Body of pancreas (tissue), 4 donors: ENCODE results near the gene ST14. TPM values are rescaled to one million over a fixed set of nuclear protein-coding genes. Genes with fewer than 3 reads are reported as not detected.
"Not testable (repeated sequence)": the region's sequence is repeated elsewhere in the genome, so short reads cannot be mapped to it uniquely, and the experiment has no call there.

ENCODE experiments used
- ATAC-seq: fragments of 150-250 bp; one replicate; pipeline ENCODE4 v1.9.1; 2016
- DNase-seq, 4 donors: peaks; one replicate each; pipeline ENCODE4 v3.0.0-alpha.2; 2019
- H3K27ac ChIP-seq, 4 donors: fragments of 200-600 bp; sonication (generic); 1 replicate in 3 of 4; 2 replicates in 1 of 4; pipeline versions ENCODE4 v1.5.1 to v1.6.1; 2016 to 2019; ENCODE audit warnings: mild to moderate bottlenecking in 1 of 4, mixed read lengths in 1 of 4, moderate library complexity in 1 of 4
- H3K27me3 ChIP-seq, 2 donors: fragments of 200-600 bp; sonication (generic); one replicate each; pipeline ENCODE4 v1.6.0; 2016; ENCODE audit warnings: mild to moderate bottlenecking in 1 of 2
- H3K36me3 ChIP-seq, 2 donors: fragments of 200-600 bp; sonication (generic); replicated peaks in 1 of 2; 2 replicates each; pipeline ENCODE4 v1.5.1; 2016; ENCODE audit warnings: low read depth in 2 of 2; ENCODE audit not compliant: insufficient read depth in 1 of 2
- H3K4me1 ChIP-seq: fragments of 200-600 bp; sonication (generic); one replicate; pipeline ENCODE4 v1.6.0; 2016
- H3K4me3 ChIP-seq, 2 donors: fragments of 200-600 bp; sonication (generic); 1 replicate in 1 of 2; 2 replicates in 1 of 2; pipeline ENCODE4 v1.5.1; 2016 to 2019
- H3K9me3 ChIP-seq, 3 donors: fragments of 200-600 bp; sonication (generic); 1 replicate in 2 of 3; 2 replicates in 1 of 3; pipeline ENCODE4 v1.5.1; 2016
- POLR2A ChIP-seq, 3 donors: fragments of 450-650 bp; IDR thresholded peaks; one replicate each; pipeline ENCODE4 v1.6.1; 2016; ENCODE audit warnings: antibody characterized with exemption in 3 of 3, mild to moderate bottlenecking in 2 of 3
- WGBS, 2 donors: methylation state at CpG; one replicate each; pipeline ENCODE4 v1.1.5; 2017; 5-methylcytosine and 5-hydroxymethylcytosine counted together
- intact Hi-C: fragments of 100-400 bp; cut with DNase I; formaldehyde crosslinking; loops from one replicate; pipeline ENCODE4 v1.15.1; 2023
- total RNA-seq, 2 donors: library from RNA; depleted of rRNA; stranded (reverse); fragments of >200 nt; gene quantifications; one replicate each; pipeline ENCODE4 v1.1.0, GENCODE V29; 2016
- TF ChIP-seq, protein P1 (sequence below), 7 experiments: fragments of 450-650 bp in 4 of 7; fragments of 200-600 bp in 3 of 7; sonication (generic) in 3 of 7; IDR thresholded peaks; one replicate each; pipeline ENCODE4 v1.5.1; 2016 to 2019; ENCODE audit warnings: antibody characterized with exemption in 7 of 7

Gene ST14
- total RNA-seq, 2 donors from 2014 or later = 55.3 to 61.0 TPM

DNA sequence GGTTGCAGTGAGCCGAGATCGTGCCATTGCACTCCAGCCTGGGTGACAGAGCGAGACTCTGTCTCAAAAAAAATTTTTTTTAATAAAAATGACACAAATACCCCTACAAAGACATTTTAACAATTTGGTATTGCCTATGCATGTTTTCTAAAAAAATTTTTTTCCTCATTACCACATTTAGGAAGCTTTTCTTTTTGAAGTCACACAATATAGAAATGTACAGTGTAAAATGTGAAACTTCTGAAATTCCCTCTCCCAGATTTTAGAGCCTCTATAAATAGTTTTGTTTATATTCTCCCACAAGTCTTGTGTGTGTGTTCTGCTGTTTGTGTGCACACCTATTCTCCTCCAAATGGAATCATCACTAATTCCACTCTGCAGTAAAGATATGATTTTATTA, 7.6 kb downstream of the ST14 start:
- DNase-seq (no peak), ATAC-seq (no peak)
- TF ChIP-seq, protein P1, sequence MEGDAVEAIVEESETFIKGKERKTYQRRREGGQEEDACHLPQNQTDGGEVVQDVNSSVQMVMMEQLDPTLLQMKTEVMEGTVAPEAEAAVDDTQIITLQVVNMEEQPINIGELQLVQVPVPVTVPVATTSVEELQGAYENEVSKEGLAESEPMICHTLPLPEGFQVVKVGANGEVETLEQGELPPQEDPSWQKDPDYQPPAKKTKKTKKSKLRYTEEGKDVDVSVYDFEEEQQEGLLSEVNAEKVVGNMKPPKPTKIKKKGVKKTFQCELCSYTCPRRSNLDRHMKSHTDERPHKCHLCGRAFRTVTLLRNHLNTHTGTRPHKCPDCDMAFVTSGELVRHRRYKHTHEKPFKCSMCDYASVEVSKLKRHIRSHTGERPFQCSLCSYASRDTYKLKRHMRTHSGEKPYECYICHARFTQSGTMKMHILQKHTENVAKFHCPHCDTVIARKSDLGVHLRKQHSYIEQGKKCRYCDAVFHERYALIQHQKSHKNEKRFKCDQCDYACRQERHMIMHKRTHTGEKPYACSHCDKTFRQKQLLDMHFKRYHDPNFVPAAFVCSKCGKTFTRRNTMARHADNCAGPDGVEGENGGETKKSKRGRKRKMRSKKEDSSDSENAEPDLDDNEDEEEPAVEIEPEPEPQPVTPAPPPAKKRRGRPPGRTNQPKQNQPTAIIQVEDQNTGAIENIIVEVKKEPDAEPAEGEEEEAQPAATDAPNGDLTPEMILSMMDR (IDR thresholded peaks at IDR 0.05) = no peak
- no peak for TF ChIP-seq POLR2A (IDR thresholded peaks at IDR 0.05)
- Histone ChIP-seq H3K36me3 (no peaks in the 10 kb centered on the region), H3K27ac (peak overlapping the region in 1 of 4 donors; percentile 33), H3K4me3 (no peak overlapping the region), H3K9me3 (no peaks in the 10 kb centered on the region), H3K27me3 (no peaks in the 10 kb centered on the region), H3K4me1 (peaks cover 49% of the 10 kb centered on the region)
- 97 to 100% methylated on average over 3 of the region's 3 CpGs for WGBS, 2 donors
- intact Hi-C loops = no loop called here

DNA sequence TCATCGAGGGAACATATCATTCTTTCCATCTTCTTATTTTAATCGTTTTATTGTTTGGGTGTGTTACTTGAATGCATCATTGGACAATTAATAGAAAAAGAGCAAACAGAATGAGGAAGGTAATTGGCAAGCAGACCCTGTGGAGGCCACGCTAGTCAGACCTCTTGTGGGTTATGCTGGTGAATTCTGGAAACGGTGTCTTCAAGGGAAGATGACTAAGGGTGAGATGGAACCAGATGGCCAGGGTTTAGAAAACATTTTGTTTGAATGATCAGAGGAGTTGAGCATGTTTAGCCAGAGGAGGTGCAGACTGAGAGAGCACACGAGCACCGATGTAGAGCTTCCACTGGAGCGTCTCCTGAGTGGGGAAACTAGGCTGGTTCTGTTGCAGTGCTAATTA, 8.5 kb downstream of the ST14 start:
- Histone ChIP-seq H3K36me3 (no peaks in the 10 kb centered on the region), H3K9me3 (no peaks in the 10 kb centered on the region), H3K4me1 (peaks cover 39% of the 10 kb centered on the region), H3K4me3 (no peak overlapping the region), H3K27ac (no peak overlapping the region), H3K27me3 (no peaks in the 10 kb centered on the region)
- ATAC-seq (no peak), DNase-seq (no peak)
- intact Hi-C loops = no loop called here
- TF ChIP-seq, protein P1 (IDR thresholded peaks at IDR 0.05) = no peak
- no peak for TF ChIP-seq POLR2A (IDR thresholded peaks at IDR 0.05)
- WGBS, 2 donors = 82 to 86% methylated on average over 7 of the region's 7 CpGs

DNA sequence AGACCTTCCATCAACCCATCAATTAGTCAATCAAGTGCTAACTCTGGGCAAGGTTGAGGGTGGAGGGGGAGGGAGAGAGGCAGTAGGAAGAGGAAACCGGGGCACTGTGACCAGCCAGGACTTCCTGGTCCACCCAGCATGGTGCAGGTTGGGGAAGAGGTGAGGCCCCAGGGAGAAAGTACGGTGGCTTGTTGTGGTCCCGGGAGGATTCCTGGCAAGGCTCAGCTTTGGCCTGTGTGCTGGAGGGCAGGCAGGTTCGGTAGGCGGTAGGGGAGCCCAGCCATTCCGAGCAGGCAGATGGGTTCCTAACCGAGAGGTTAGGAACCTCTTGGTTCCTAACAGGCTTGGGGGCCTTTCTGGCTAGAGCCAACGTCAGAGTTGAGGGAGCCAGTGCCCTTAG, 10.8 kb downstream of the ST14 start:
- H3K27ac ChIP-seq = no peak overlapping the region
- WGBS, 2 donors = 79 to 82% methylated on average over 6 to 8 of the region's 8 CpGs
- intact Hi-C loops = no loop called here
- ATAC-seq (no peak), DNase-seq (no peak)
- no peaks in the 10 kb centered on the region for H3K27me3 ChIP-seq
- H3K4me1 ChIP-seq = peaks cover 26% of the 10 kb centered on the region
- H3K4me3 ChIP-seq = no peak overlapping the region
- no peaks in the 10 kb centered on the region for H3K36me3 ChIP-seq
- no peaks in the 10 kb centered on the region for H3K9me3 ChIP-seq
- TF ChIP-seq, protein P1 (IDR thresholded peaks at IDR 0.05) = no peak
- no peak for TF ChIP-seq POLR2A (IDR thresholded peaks at IDR 0.05)

DNA sequence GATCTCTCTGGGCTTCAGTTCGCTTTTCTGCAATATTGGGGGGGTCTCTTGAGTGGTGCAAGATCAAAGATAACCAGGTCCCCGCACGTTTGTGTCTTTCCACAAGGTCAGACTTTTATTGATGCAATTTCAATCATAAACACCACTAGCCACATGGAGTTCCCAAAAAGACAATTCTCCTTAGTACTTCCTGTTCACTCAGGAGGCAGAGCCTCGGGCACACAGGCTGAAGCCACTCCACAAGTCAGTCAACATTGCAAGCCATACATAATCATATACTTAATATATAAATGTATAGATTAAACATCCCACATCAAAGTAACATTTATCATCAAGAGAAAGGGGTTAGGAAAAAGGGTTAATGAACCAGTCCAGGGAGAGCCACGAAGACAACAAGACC, 12.0 kb downstream of the ST14 start:
- H3K4me3 ChIP-seq = no peak overlapping the region
- no peak for TF ChIP-seq POLR2A (IDR thresholded peaks at IDR 0.05)
- TF ChIP-seq, protein P1 (IDR thresholded peaks at IDR 0.05) = no peak
- DNase-seq (no peak), ATAC-seq (no peak)
- H3K9me3 ChIP-seq = no peaks in the 10 kb centered on the region
- 28 to 35% methylated on average over 5 of the region's 5 CpGs for WGBS, 2 donors
- no peak overlapping the region for H3K27ac ChIP-seq
- intact Hi-C loops = no loop called here
- no peaks in the 10 kb centered on the region for H3K27me3 ChIP-seq
- H3K36me3 ChIP-seq = no peaks in the 10 kb centered on the region
- H3K4me1 ChIP-seq = peaks cover 16% of the 10 kb centered on the region

DNA sequence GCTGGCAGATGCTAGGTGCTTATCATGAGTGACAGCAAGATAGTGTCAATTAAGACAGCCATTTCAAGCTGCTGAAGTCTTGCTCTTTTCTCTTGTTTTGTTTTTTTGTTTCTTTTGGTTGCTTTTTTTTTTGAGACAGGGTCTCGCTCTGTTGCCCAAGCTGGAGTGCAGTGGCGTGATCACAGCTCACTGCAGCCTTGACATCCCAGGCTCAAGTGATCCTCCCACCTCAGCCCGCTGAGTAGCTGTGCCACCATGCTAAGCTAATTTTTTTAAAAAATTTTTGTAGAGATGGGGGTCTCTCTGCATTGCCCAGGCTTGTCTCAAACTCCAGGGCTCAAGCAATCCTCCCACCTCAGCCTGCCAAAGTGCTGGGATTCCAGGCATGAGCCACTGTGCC, 12.4 kb downstream of the ST14 start:
- WGBS, 2 donors = 83 to 94% methylated on average over 3 of the region's 3 CpGs
- H3K4me3 ChIP-seq, DNase-seq, H3K27me3 ChIP-seq, H3K27ac ChIP-seq, ATAC-seq, H3K36me3 ChIP-seq, intact Hi-C loops, H3K9me3 ChIP-seq: not testable (repeated sequence)
- peaks cover 18% of the 10 kb centered on the region for H3K4me1 ChIP-seq
